SK-N-MC (cell line): ENCODE measurements around the gene TNRC6C.

ENCODE experiments used
- EZH2 ChIP-seq: fragments of 200-600 bp; sonication (generic); IDR thresholded peaks from one replicate; pipeline ENCODE4 v1.6.1; 2017; ENCODE audit warnings: antibody characterized with exemption
- FOXP2 ChIP-seq: optimal IDR thresholded peaks from 2 replicates; pipeline ENCODE3; 2011; ENCODE audit warnings: mild to moderate bottlenecking, moderate library complexity; ENCODE audit not compliant: insufficient read depth; ENCODE audit errors: extremely low read length, control extremely low read depth
- POLR2AphosphoS5 ChIP-seq: IDR thresholded peaks from 2 replicates; pipeline ENCODE4 v1.6.1; 2012; ENCODE audit warnings: mild to moderate bottlenecking, low read depth, low read length, borderline replicate concordance

GRCh38 chr17:78034429-78035091, 76.1 kb downstream of the TNRC6C start:
- TF ChIP-seq EZH2 (no peak), POLR2AphosphoS5 (no peak), FOXP2 (no peak)
